GM10266 (cell line): Measurements from ENCODE around the gene GCLC.
"Not testable (repeated sequence)": the region's sequence is repeated elsewhere in the genome, so short reads cannot be mapped to it uniquely, and the experiment has no call there.

Experiments used
- DNase-seq: peaks from one replicate; pipeline ENCODE4 v3.0.0; 2012; ENCODE audit errors: extremely low spot score
- CTCF ChIP-seq: IDR thresholded peaks from 2 replicates; pipeline ENCODE4 v1.5.1; 2012; ENCODE audit warnings: mild to moderate bottlenecking, low read depth; ENCODE audit not compliant: control insufficient read depth, insufficient read depth; ENCODE audit errors: missing control alignments

The GCLC gene

GRCh38 chr6:53584726-53585125, 39.8 kb upstream of the GCLC start:
- no peak for DNase-seq
- TF ChIP-seq CTCF, result no peak

DNA sequence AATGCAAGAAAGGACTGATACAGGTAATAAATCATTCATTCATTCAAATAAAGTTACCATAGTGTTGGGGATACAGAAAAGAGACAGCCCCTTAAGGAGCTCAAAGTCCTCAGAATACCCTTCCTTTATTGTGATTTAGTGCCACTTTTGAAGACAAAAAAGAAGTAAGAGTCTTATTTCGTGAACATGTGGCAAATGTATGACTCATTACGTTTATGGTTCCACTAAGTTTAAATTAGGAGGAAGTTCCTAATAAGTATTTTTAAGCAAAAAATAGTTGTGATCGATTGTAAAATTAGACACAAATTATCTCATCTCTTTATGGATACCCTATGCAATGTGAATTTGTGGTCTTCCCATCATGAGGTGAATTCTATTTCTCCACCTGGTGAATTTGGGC, 38.5 kb upstream of the GCLC start:
- no peak for DNase-seq
- no peak for TF ChIP-seq CTCF

GRCh38 chr6:53582963-53583362, 38.1 kb upstream of the GCLC start:
- no peak for DNase-seq
- no peak for TF ChIP-seq CTCF

- no peak for DNase-seq
- TF ChIP-seq CTCF, result no peak
Measured at GRCh38 chr6:53581856-53582255, 37.0 kb upstream of the GCLC start.

DNA sequence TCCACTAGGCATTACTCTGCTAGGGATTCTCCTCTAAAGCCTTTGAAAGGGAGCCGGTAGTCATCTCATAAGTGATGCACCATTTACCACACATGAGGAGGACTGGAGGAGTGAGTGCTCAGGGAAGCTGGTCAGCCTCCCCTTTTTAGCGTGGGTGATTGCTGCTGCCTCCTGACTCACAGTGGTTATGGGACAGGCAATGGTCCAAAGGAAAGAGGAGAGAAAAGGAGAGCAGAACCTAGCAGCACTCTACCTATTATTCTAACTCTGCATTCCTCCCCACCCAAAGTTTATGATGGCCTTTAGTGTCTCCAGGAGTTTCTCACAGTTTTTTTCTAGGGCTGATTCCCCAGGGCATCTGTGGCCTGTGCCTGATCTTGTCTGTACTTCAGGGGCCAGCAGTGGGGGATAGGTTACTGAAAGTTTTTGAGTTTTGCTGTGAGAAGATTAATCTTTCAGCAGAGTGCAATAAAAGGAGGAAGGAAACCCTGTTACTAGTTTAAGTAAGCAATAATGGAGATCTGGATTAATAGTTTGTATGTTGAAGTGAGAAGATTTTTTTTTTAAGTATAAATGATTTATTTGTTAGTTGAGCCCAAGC, 36.4 kb upstream of the GCLC start:
- DNase-seq, result no peak
- TF ChIP-seq CTCF, result no peak

DNA sequence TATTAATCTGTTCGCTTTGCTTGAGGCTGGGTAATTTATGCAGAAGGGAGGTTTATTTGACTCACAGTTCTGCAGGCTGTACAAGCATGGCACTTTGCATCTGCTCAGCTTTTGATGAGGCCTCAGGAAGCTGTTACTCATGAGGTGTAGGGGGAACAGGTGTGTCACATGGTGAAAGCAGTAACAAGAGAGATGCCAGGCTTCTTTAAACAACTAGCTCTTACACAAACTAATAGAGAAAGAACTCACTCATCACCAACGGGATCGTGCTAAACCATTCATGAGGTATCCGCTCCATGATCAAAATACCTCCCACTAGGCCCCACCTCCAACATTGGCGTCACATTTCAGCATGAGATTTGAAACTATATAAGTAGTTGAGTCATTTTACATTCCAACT, 34.4 kb upstream of the GCLC start:
- DNase-seq, result no peak
- no peak for TF ChIP-seq CTCF

DNA sequence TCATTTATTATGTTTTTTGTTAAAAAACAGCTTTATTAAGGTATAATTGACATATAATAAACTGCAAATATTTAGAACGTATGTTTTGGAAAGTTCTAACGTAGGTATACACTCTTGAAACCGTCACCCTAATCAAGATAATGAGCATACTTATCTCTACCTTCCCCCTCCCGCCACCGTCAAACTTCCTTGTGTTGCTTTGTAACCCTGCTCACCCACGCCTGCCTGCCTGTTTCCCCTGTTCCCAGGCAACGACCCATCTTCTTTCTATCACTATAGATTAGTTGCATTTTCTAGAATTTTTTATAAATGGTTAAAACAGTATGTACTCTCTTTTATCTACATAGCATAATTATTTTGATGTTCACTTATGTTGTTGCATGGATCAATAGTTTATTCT, 33.5 kb upstream of the GCLC start:
- TF ChIP-seq CTCF, result no peak
- no peak for DNase-seq

DNA sequence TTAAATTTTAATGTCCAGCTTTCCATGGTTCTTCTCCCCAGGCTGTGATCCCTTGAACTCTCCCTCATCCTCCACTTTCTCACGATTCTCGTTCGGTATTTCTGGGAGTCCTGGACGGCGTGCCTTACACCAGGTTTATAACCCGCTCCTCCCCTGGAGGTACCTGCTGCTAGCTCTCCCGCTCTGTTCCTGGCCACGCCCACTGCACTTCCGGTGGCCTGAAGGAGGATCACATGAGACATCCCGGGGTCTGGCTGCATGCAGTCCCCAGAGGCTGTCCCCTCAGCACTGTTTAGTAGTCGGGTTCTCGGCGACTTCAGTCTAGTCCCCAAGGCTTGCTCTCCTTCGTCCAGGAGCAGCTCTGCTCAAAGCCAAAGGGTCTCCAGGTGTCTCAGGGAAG, 28.4 kb upstream of the GCLC start:
- DNase-seq, result no peak
- TF ChIP-seq CTCF, result no peak

DNA sequence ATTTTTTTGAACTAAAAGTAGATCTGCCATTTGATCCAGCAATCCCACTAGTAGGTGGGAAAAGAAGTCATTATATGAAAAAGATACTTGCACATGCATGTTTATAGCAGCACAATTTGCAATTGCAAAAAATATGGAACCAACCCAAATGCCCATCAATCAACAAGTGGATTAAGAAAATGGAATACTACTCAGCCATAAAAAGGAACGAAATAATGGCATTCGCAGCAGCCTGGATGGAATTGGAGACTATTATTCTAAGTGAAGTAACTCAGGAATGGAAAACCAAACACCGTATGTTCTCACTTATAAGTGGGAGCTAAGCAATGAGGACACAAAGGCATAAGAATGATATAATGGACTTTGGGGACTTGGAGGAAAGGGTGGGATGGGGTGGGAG, 27.5 kb upstream of the GCLC start:
- DNase-seq, result not testable (repeated sequence)
